Retinal pigment epithelial cell (primary cell): ENCODE measurements around the gene C1QTNF9B.

ENCODE experiments used
- DNase-seq: peaks from one replicate; pipeline ENCODE4 v3.0.0-alpha.2; 2010; ENCODE audit warnings: low read depth
- H3K4me3 ChIP-seq: 2 replicates; pipeline ENCODE4 v1.5.1; 2011; ENCODE audit warnings: mild to moderate bottlenecking, low read length, control low read depth, moderate library complexity
- CTCF ChIP-seq: conservative IDR thresholded peaks from 2 replicates; pipeline ENCODE4 v1.5.1; 2011; ENCODE audit warnings: low read depth, low read length, control low read depth, inconsistent platforms

The C1QTNF9B gene

GRCh38 chr13:23855360-23855759, 41.9 kb downstream of the C1QTNF9B start:
- no peak overlapping the region for H3K4me3 ChIP-seq
- TF ChIP-seq CTCF: no peak
- DNase-seq: no peak

GRCh38 chr13:23852351-23852750, 45.0 kb downstream of the C1QTNF9B start:
- DNase-seq: no peak
- H3K4me3 ChIP-seq: no peak overlapping the region
- no peak for TF ChIP-seq CTCF

- peak; percentile 67 for DNase-seq
- TF ChIP-seq CTCF: no peak
These were observed 46.2 kb downstream of the C1QTNF9B start for GRCh38 chr13:23851106-23851505.

GRCh38 chr13:23850134-23850533, 47.2 kb downstream of the C1QTNF9B start:
- no peak for TF ChIP-seq CTCF
- H3K4me3 ChIP-seq: no peak overlapping the region
- no peak for DNase-seq

More at GRCh38 chr13:23851106-23851505, 46.2 kb downstream of the C1QTNF9B start:
- no peak overlapping the region for H3K4me3 ChIP-seq

GRCh38 chr13:23849670-23850069, 47.6 kb downstream of the C1QTNF9B start:
- no peak for TF ChIP-seq CTCF
- no peak for DNase-seq
- no peak overlapping the region for H3K4me3 ChIP-seq

GRCh38 chr13:23848646-23849141, 48.6 kb downstream of the C1QTNF9B start:
- H3K4me3 ChIP-seq: no peak overlapping the region
- no peak for TF ChIP-seq CTCF
- DNase-seq: no peak

- no peak for TF ChIP-seq CTCF
- no peak for DNase-seq
- no peak overlapping the region for H3K4me3 ChIP-seq
These were observed 49.3 kb downstream of the C1QTNF9B start for GRCh38 chr13:23848019-23848418.
